ENCODE measurements around the gene SRR. TPM values are rescaled to one million over a fixed set of nuclear protein-coding genes. Genes with fewer than 3 reads are reported as not detected.
A peak's percentile ranks its signal among the peaks of the same experiment; 100 is the strongest.

Gene SRR
- total RNA-seq, 1 donor from 2014 or later: 22.0 TPM

GRCh38 chr17:2364763-2365116 is 61.0 kb downstream of the SRR start:
- Mint-ChIP-seq H3K36me3 (ENCODE audit: unreplicated experiment) (no peaks in the 10 kb centered on the region), H3K9me3 (ENCODE audit: unreplicated experiment) (no peaks in the 10 kb centered on the region), H3K4me1 (ENCODE audit: low read depth, unreplicated experiment) (peaks cover 4% of the 10 kb centered on the region), H3K4me3 (ENCODE audit: unreplicated experiment) (no peak overlapping the region), H3K27ac (ENCODE audit: unreplicated experiment) (no peak overlapping the region), H3K27me3 (ENCODE audit: unreplicated experiment) (peaks cover 8% of the 10 kb centered on the region)
- TF ChIP-seq, protein P1, sequence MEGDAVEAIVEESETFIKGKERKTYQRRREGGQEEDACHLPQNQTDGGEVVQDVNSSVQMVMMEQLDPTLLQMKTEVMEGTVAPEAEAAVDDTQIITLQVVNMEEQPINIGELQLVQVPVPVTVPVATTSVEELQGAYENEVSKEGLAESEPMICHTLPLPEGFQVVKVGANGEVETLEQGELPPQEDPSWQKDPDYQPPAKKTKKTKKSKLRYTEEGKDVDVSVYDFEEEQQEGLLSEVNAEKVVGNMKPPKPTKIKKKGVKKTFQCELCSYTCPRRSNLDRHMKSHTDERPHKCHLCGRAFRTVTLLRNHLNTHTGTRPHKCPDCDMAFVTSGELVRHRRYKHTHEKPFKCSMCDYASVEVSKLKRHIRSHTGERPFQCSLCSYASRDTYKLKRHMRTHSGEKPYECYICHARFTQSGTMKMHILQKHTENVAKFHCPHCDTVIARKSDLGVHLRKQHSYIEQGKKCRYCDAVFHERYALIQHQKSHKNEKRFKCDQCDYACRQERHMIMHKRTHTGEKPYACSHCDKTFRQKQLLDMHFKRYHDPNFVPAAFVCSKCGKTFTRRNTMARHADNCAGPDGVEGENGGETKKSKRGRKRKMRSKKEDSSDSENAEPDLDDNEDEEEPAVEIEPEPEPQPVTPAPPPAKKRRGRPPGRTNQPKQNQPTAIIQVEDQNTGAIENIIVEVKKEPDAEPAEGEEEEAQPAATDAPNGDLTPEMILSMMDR (IDR thresholded peaks at IDR 0.05; ENCODE audit: partially characterized antibody, unreplicated experiment): no peak
- DNase-seq: no peak

GRCh38 chr17:2365132-2365531 is 61.4 kb downstream of the SRR start:
- H3K4me1 Mint-ChIP-seq (ENCODE audit: low read depth, unreplicated experiment): peaks cover 4% of the 10 kb centered on the region

DNA sequence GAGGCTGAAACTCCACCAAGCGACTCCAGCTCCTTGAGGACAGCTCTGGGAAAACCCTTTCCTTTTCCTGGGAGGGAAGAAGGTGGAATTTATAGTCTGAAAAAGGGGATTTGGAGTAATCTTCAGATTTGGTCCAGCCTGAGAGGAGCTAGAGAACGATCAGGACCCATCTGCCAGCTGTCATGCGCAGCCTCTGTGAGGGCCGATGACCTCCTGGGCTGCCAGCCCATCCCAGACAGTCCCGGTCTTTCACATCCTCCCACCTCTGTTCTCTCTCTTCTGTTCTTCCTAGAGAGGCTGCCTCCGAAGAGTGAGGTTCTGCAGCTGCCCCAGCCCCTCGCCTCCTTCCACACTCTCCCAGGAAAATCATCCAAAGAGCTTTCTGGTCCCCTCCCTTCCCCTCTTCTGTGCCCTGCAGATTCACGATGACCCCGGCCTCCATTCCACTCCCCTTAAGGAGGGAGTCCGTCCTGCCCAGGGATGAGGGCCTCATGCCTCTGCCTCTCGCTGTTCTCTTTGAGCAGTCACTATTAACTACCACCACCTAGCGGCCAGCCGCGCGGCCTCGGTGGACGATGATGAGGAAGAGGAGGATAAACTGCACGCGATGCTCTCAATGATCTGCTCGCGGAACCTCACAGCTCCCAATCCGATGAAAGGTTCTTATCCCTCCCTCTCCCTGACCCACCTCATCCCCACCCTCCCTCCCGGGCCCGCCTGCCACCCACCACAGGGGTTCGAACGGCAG is 63.2 kb downstream of the SRR start:
- TF ChIP-seq, protein P1 (IDR thresholded peaks at IDR 0.05; ENCODE audit: partially characterized antibody, unreplicated experiment): peak; percentile 29
- Mint-ChIP-seq H3K36me3 (ENCODE audit: unreplicated experiment) (no peaks in the 10 kb centered on the region), H3K4me1 (ENCODE audit: low read depth, unreplicated experiment) (peaks cover 4% of the 10 kb centered on the region), H3K27ac (ENCODE audit: unreplicated experiment) (no peak overlapping the region), H3K9me3 (ENCODE audit: unreplicated experiment) (peaks cover 2% of the 10 kb centered on the region), H3K27me3 (ENCODE audit: unreplicated experiment) (peaks cover 8% of the 10 kb centered on the region), H3K4me3 (ENCODE audit: unreplicated experiment) (peak overlapping the region; percentile 34)
- DNase-seq: peak; percentile 69

More at GRCh38 chr17:2365132-2365531, 61.4 kb downstream of the SRR start:
- Mint-ChIP-seq H3K4me3 (ENCODE audit: unreplicated experiment) (no peak overlapping the region), H3K36me3 (ENCODE audit: unreplicated experiment) (no peaks in the 10 kb centered on the region), H3K27me3 (ENCODE audit: unreplicated experiment) (peaks cover 8% of the 10 kb centered on the region), H3K9me3 (ENCODE audit: unreplicated experiment) (no peaks in the 10 kb centered on the region), H3K27ac (ENCODE audit: unreplicated experiment) (no peak overlapping the region)
- TF ChIP-seq, protein P1 (IDR thresholded peaks at IDR 0.05; ENCODE audit: partially characterized antibody, unreplicated experiment): no peak
- DNase-seq: no peak

DNA sequence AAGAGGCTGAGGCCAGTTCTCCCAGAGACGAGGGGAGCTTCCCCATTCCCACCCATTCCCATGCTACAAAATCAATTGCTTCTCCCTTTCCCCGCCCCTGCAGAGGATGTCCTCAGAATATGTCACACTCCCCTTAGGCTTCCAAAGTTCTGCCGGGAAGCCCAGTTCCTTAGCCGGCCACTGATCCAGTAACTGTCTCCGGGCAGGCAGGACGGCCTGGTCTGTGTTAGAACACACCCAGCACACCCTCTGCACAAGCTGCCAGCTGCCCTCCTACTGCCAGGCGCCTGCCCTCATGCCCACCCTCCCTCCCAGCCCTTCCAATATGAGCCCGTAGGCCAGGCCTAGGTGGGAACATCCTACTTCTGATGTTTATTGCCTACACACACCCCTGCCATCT is 64.6 kb downstream of the SRR start:
- DNase-seq: no peak
- H3K36me3 Mint-ChIP-seq (ENCODE audit: unreplicated experiment): no peaks in the 10 kb centered on the region
- peaks cover 4% of the 10 kb centered on the region for H3K4me1 Mint-ChIP-seq (ENCODE audit: low read depth, unreplicated experiment)
- H3K4me3 Mint-ChIP-seq (ENCODE audit: unreplicated experiment): no peak overlapping the region
- TF ChIP-seq, protein P1 (IDR thresholded peaks at IDR 0.05; ENCODE audit: partially characterized antibody, unreplicated experiment): no peak
- peaks cover 6% of the 10 kb centered on the region for H3K27me3 Mint-ChIP-seq (ENCODE audit: unreplicated experiment)
- no peak overlapping the region for H3K27ac Mint-ChIP-seq (ENCODE audit: unreplicated experiment)
- H3K9me3 Mint-ChIP-seq (ENCODE audit: unreplicated experiment): peaks cover 4% of the 10 kb centered on the region

- TF ChIP-seq, protein P1 (IDR thresholded peaks at IDR 0.05; ENCODE audit: partially characterized antibody, unreplicated experiment): no peak
- Mint-ChIP-seq H3K9me3 (ENCODE audit: unreplicated experiment) (peaks cover 4% of the 10 kb centered on the region), H3K4me3 (ENCODE audit: unreplicated experiment) (no peak overlapping the region), H3K36me3 (ENCODE audit: unreplicated experiment) (no peaks in the 10 kb centered on the region), H3K27me3 (ENCODE audit: unreplicated experiment) (peaks cover 3% of the 10 kb centered on the region), H3K4me1 (ENCODE audit: low read depth, unreplicated experiment) (peaks cover 3% of the 10 kb centered on the region), H3K27ac (ENCODE audit: unreplicated experiment) (no peak overlapping the region)
- no peak for DNase-seq
Measured at GRCh38 chr17:2369039-2369438, 65.3 kb downstream of the SRR start.
